A673 (cell line): ENCODE results near the gene NHLRC4. TPM values are rescaled to one million over a fixed set of nuclear protein-coding genes. Genes with fewer than 3 reads are reported as not detected.

Experiments
- BruUV-seq: library from RNA; stranded (reverse); fragments of 400-500 nt; replicated peaks from 2 replicates; lab custom pipeline; 2021; lab: Mats Ljungman, UMichigan
- CTCF ChIA-PET: fragments of 300-600 bp; sonication (Branson Sonifier 250); formaldehyde crosslinking; loops from one replicate; lab custom pipeline; 2022; ENCODE audit warnings: antibody characterized with exemption; lab: Charles Lee
- POLR2A ChIA-PET: fragments of 300-600 bp; sonication (Branson Sonifier 250); formaldehyde crosslinking; loops from one replicate; lab custom pipeline; 2022; ENCODE audit warnings: antibody characterized with exemption; ENCODE audit not compliant: low non-redundant PET; lab: Charles Lee
- DNase-seq: peaks from one replicate; pipeline ENCODE4 v3.0.0-alpha.2; 2015; ENCODE audit warnings: low spot score
- H3K27ac ChIP-seq: fragments of 200-600 bp; sonication (generic); 2 replicates; pipeline ENCODE4 v1.5.1; 2016; ENCODE audit warnings: mixed run types, low read depth, mild to moderate bottlenecking, mixed read lengths, antibody characterized with exemption, low read length; ENCODE audit not compliant: poor library complexity, severe bottlenecking
- H3K27me3 ChIP-seq: fragments of 200-600 bp; sonication (generic); replicated peaks from 2 replicates; pipeline ENCODE4 v1.6.1; 2017; ENCODE audit warnings: mixed run types, low read depth, mild to moderate bottlenecking, mixed read lengths, antibody characterized with exemption, low read length; ENCODE audit not compliant: insufficient read depth, poor library complexity
- H3K36me3 ChIP-seq: fragments of 200-600 bp; sonication (generic); 2 replicates; pipeline ENCODE4 v1.6.1; 2016; ENCODE audit warnings: mixed run types, mild to moderate bottlenecking, mixed read lengths, antibody characterized with exemption, low read length; ENCODE audit not compliant: insufficient read depth, poor library complexity, severe bottlenecking
- H3K4me1 ChIP-seq: fragments of 200-600 bp; sonication (generic); 2 replicates; pipeline ENCODE4 v1.6.1; 2017; ENCODE audit warnings: mixed run types, mild to moderate bottlenecking, mixed read lengths, antibody characterized with exemption, low read length; ENCODE audit not compliant: insufficient read depth, poor library complexity, severe bottlenecking
- H3K4me3 ChIP-seq: fragments of 200-600 bp; sonication (generic); 2 replicates; pipeline ENCODE4 v1.5.1; 2016; ENCODE audit warnings: low read depth, mixed run types, mild to moderate bottlenecking, mixed read lengths, low read length; ENCODE audit not compliant: poor library complexity, severe bottlenecking
- H3K9me3 ChIP-seq: fragments of 200-600 bp; sonication (generic); 2 replicates; pipeline ENCODE4 v1.6.1; 2016; ENCODE audit warnings: mixed run types, low read depth, mild to moderate bottlenecking, mixed read lengths, antibody characterized with exemption, low read length; ENCODE audit not compliant: poor library complexity, severe bottlenecking
- CTCF ChIP-seq: fragments of 300-800, 200-600 bp; sonication (generic); conservative IDR thresholded peaks from 2 replicates; pipeline ENCODE4 v1.5.1; 2017; ENCODE audit warnings: low read depth, mild to moderate bottlenecking, antibody characterized with exemption, low read length, moderate library complexity, mixed read lengths
- EZH2 ChIP-seq: fragments of 200-600 bp; sonication (generic); IDR thresholded peaks from 2 replicates; pipeline ENCODE4 v1.6.1; 2017; ENCODE audit warnings: borderline replicate concordance, low read depth, mild to moderate bottlenecking, mixed read lengths, antibody characterized with exemption, low read length; ENCODE audit not compliant: poor library complexity, severe bottlenecking
- intact Hi-C: fragments of 100-400 bp; cut with micrococcal nuclease; formaldehyde crosslinking; loops from one replicate; pipeline ENCODE4 v1.10.0; 2022; ENCODE audit not compliant: unreplicated experiment
- total RNA-seq: library from RNA; stranded (reverse); gene quantifications from 2 replicates; pipeline ENCODE4 v1.2.3, GENCODE V29; 2021

NHLRC4 gene
- total RNA-seq, 1 experiment from 2014 or later = 0.21 TPM

- H3K27me3 ChIP-seq = no peaks in the 10 kb centered on the region
- no peak overlapping the region for H3K27ac ChIP-seq
- TF ChIP-seq EZH2 (no peak), CTCF (no peak)
- H3K9me3 ChIP-seq = no peaks in the 10 kb centered on the region
- ChIA-PET CTCF (no interaction called here), POLR2A (no interaction called here)
- no peaks in the 10 kb centered on the region for H3K4me1 ChIP-seq
- intact Hi-C loops = no loop called here
- no TSS peak for BruUV-seq
- H3K36me3 ChIP-seq = peaks cover 13% of the 10 kb centered on the region
- no peak overlapping the region for H3K4me3 ChIP-seq
- no peak for DNase-seq
These were observed 46.7 kb upstream of the NHLRC4 start for GRCh38 chr16:519841-520687.

GRCh38 chr16:520847-521246 lies 46.0 kb upstream of the NHLRC4 start:
- CTCF ChIA-PET = no interaction called here
- intact Hi-C loops = no loop called here

More at GRCh38 chr16:520847-521246, 46.0 kb upstream of the NHLRC4 start:
- DNase-seq = no peak
- Histone ChIP-seq H3K27me3 (no peaks in the 10 kb centered on the region), H3K36me3 (peaks cover 12% of the 10 kb centered on the region), H3K9me3 (no peaks in the 10 kb centered on the region), H3K4me3 (no peak overlapping the region), H3K4me1 (peaks cover 4% of the 10 kb centered on the region), H3K27ac (no peak overlapping the region)
- TF ChIP-seq CTCF = no peak
- TF ChIP-seq EZH2 = no peak
- POLR2A ChIA-PET = no interaction called here
- BruUV-seq = TSS peak; percentile 35
